Parathyroid adenoma (tissue), 2 donors: ENCODE data around the gene EEF1E1.
A peak's percentile ranks its signal among the peaks of the same experiment; 100 is the strongest.

Experiments
- H2AFZ ChIP-seq: fragments of 300-600 bp; sonication (generic); one replicate; pipeline ENCODE4 v1.7.0; 2017; ENCODE audit warnings: antibody characterized with exemption, mild to moderate bottlenecking
- H3K27ac ChIP-seq: fragments of 300-600 bp; sonication (generic); one replicate; pipeline ENCODE4 v1.7.0; 2017
- H3K27me3 ChIP-seq: fragments of 300-600 bp; sonication (generic); one replicate; pipeline ENCODE4 v1.7.0; 2017; ENCODE audit warnings: low read length; ENCODE audit not compliant: control insufficient read depth, insufficient read depth
- H3K36me3 ChIP-seq: fragments of 300-600 bp; sonication (generic); one replicate; pipeline ENCODE4 v1.7.0; 2017; ENCODE audit warnings: low read length; ENCODE audit not compliant: control insufficient read depth, insufficient read depth
- H3K4me1 ChIP-seq: fragments of 300-600 bp; sonication (generic); one replicate; pipeline ENCODE4 v1.7.0; 2017; ENCODE audit warnings: control low read depth
- H3K4me2 ChIP-seq: fragments of 300-600 bp; sonication (generic); one replicate; pipeline ENCODE4 v1.7.0; 2017; ENCODE audit warnings: low read length
- H3K4me3 ChIP-seq: fragments of 300-600 bp; sonication (generic); one replicate; pipeline ENCODE4 v1.7.0; 2017; ENCODE audit warnings: low read depth, low read length
- H3K79me2 ChIP-seq: fragments of 300-600 bp; sonication (generic); one replicate; pipeline ENCODE4 v1.7.0; 2017; ENCODE audit warnings: control low read depth
- H3K9ac ChIP-seq: fragments of 300-600 bp; sonication (generic); one replicate; pipeline ENCODE4 v1.7.0; 2017; ENCODE audit warnings: mild to moderate bottlenecking
- H3K9me3 ChIP-seq: fragments of 300-600 bp; sonication (generic); one replicate; pipeline ENCODE4 v1.7.0; 2017; ENCODE audit warnings: low read length; ENCODE audit not compliant: control insufficient read depth
- CTCF ChIP-seq: fragments of 300-600 bp; sonication (generic); IDR thresholded peaks from one replicate; pipeline ENCODE4 v1.7.0; 2017; ENCODE audit warnings: antibody characterized with exemption, mild to moderate bottlenecking
- donor health status: primary hyperparathyroidism.

Gene EEF1E1

GRCh38 chr6:8082572-8082953 lies 19.8 kb downstream of the EEF1E1 start:
- no peak overlapping the region for H3K4me3 ChIP-seq
- H3K9me3 ChIP-seq: no peaks in the 10 kb centered on the region
- peak overlapping the region; percentile 29 for H3K27ac ChIP-seq
- TF ChIP-seq CTCF: no peak
- no peaks in the 10 kb centered on the region for H3K27me3 ChIP-seq
- peaks cover 2% of the 10 kb centered on the region for H3K79me2 ChIP-seq
- H3K4me2 ChIP-seq: no peak overlapping the region
- H3K9ac ChIP-seq: no peak overlapping the region
- no peaks in the 10 kb centered on the region for H3K36me3 ChIP-seq
- H3K4me1 ChIP-seq: peaks cover 15% of the 10 kb centered on the region
- no peak overlapping the region for H2AFZ ChIP-seq

GRCh38 chr6:8080362-8081151 lies 21.8 kb downstream of the EEF1E1 start:
- Histone ChIP-seq H3K9ac (no peak overlapping the region), H2AFZ (no peak overlapping the region), H3K4me3 (no peak overlapping the region), H3K36me3 (no peaks in the 10 kb centered on the region), H3K27ac (no peak overlapping the region), H3K79me2 (peaks cover 2% of the 10 kb centered on the region), H3K27me3 (no peaks in the 10 kb centered on the region), H3K9me3 (no peaks in the 10 kb centered on the region), H3K4me1 (peaks cover 15% of the 10 kb centered on the region), H3K4me2 (no peak overlapping the region)
- no peak for TF ChIP-seq CTCF

- Histone ChIP-seq H3K27me3 (no peaks in the 10 kb centered on the region), H3K9ac (no peak overlapping the region), H2AFZ (no peak overlapping the region), H3K4me2 (no peak overlapping the region), H3K4me1 (peaks cover 15% of the 10 kb centered on the region), H3K79me2 (peaks cover 2% of the 10 kb centered on the region), H3K36me3 (no peaks in the 10 kb centered on the region), H3K27ac (no peak overlapping the region), H3K9me3 (no peaks in the 10 kb centered on the region), H3K4me3 (no peak overlapping the region)
- no peak for TF ChIP-seq CTCF
Measured at GRCh38 chr6:8079126-8079525, 23.2 kb downstream of the EEF1E1 start.

- Histone ChIP-seq H3K36me3 (no peaks in the 10 kb centered on the region), H3K27me3 (no peaks in the 10 kb centered on the region), H3K4me1 (peaks cover 6% of the 10 kb centered on the region), H3K9ac (no peak overlapping the region), H3K4me2 (no peak overlapping the region), H3K27ac (no peak overlapping the region), H2AFZ (no peak overlapping the region), H3K79me2 (peaks cover 2% of the 10 kb centered on the region), H3K9me3 (no peaks in the 10 kb centered on the region), H3K4me3 (no peak overlapping the region)
- TF ChIP-seq CTCF: no peak
Measured at GRCh38 chr6:8077991-8078390, 24.4 kb downstream of the EEF1E1 start.

- TF ChIP-seq CTCF: no peak
- Histone ChIP-seq H3K4me1 (no peaks in the 10 kb centered on the region), H3K27ac (no peak overlapping the region), H3K36me3 (no peaks in the 10 kb centered on the region), H3K4me2 (no peak overlapping the region), H3K79me2 (peaks cover 2% of the 10 kb centered on the region), H3K9ac (no peak overlapping the region), H3K27me3 (no peaks in the 10 kb centered on the region), H2AFZ (no peak overlapping the region), H3K4me3 (no peak overlapping the region), H3K9me3 (no peaks in the 10 kb centered on the region)
Measured at GRCh38 chr6:8075704-8076103, 26.6 kb downstream of the EEF1E1 start.
